Measurements from ENCODE around the gene KRTAP9-7.

KRTAP9-7 gene

DNA sequence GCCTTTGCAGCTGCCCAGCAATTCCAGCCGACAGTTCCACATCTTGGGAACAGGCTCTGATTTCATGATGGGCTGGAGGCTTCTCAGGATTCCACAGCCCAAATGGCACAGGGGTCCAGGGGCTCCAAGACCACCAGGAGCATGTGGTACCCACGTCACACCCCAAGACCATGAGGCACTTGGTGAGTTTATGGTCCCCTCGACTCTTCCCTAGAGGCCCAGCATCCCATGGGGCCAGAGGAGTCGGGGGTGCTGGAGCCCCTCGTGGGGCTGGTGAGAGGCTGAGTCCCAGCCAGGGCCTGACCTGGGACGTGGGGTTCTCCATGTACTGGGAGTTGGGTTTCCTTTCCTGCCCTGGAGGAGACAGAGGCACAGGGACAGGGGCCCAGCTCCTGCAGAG is 50.1 kb downstream of the KRTAP9-7 start:
- H3K4me3 ChIP-seq (ENCODE audit: low read depth, low read length): no peak overlapping the region
- TF ChIP-seq, protein P1, sequence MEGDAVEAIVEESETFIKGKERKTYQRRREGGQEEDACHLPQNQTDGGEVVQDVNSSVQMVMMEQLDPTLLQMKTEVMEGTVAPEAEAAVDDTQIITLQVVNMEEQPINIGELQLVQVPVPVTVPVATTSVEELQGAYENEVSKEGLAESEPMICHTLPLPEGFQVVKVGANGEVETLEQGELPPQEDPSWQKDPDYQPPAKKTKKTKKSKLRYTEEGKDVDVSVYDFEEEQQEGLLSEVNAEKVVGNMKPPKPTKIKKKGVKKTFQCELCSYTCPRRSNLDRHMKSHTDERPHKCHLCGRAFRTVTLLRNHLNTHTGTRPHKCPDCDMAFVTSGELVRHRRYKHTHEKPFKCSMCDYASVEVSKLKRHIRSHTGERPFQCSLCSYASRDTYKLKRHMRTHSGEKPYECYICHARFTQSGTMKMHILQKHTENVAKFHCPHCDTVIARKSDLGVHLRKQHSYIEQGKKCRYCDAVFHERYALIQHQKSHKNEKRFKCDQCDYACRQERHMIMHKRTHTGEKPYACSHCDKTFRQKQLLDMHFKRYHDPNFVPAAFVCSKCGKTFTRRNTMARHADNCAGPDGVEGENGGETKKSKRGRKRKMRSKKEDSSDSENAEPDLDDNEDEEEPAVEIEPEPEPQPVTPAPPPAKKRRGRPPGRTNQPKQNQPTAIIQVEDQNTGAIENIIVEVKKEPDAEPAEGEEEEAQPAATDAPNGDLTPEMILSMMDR (IDR thresholded peaks at IDR 0.05; ENCODE audit: borderline replicate concordance, insufficient read depth, low read depth, low read length): no peak

Measured in GM12875 (cell line).